Thymus (tissue), 11 donors: Measurements from ENCODE around the gene BMP7. TPM values are rescaled to one million over a fixed set of nuclear protein-coding genes. Genes with fewer than 3 reads are reported as not detected.

Source experiments
- DNase-seq, 9 donors: peaks; one replicate each; pipeline ENCODE4 v3.0.0-alpha.2; 2013; ENCODE audit warnings: low spot score in 9 of 9, low read depth in 6 of 9, missing footprints in 1 of 9
- H3K27ac ChIP-seq, 2 donors: one replicate each; pipeline ENCODE4 v1.5.1; 2013; ENCODE audit warnings: control low read depth in 1 of 2, low read depth in 1 of 2, low read length in 1 of 2, mild to moderate bottlenecking in 1 of 2, moderate library complexity in 1 of 2
- H3K27me3 ChIP-seq, 2 donors: one replicate each; pipeline ENCODE4 v1.5.1; 2013; ENCODE audit warnings: low read length in 1 of 2; ENCODE audit not compliant: control insufficient read depth in 2 of 2, insufficient read depth in 1 of 2
- H3K36me3 ChIP-seq, 2 donors: one replicate each; pipeline ENCODE4 v1.5.1; 2013; ENCODE audit warnings: low read length in 1 of 2, mild to moderate bottlenecking in 1 of 2, moderate library complexity in 1 of 2; ENCODE audit not compliant: control insufficient read depth in 2 of 2, insufficient read depth in 2 of 2
- H3K4me1 ChIP-seq, 2 donors: one replicate each; pipeline ENCODE4 v1.5.1; 2013; ENCODE audit warnings: low read length in 2 of 2; ENCODE audit not compliant: control insufficient read depth in 2 of 2, insufficient read depth in 2 of 2
- H3K4me3 ChIP-seq, 2 donors: one replicate each; pipeline ENCODE4 v1.5.1; 2013; ENCODE audit warnings: low read length in 2 of 2, control low read depth in 1 of 2, mild to moderate bottlenecking in 1 of 2
- H3K9me3 ChIP-seq, 2 donors: one replicate each; pipeline ENCODE4 v1.5.1; 2013; ENCODE audit warnings: low read length in 1 of 2, mild to moderate bottlenecking in 1 of 2; ENCODE audit not compliant: control insufficient read depth in 2 of 2, insufficient read depth in 1 of 2
- WGBS: extraction: QIAGEN DNeasy Blood & Tissue Kit; methylation state at CpG from one replicate; pipeline ENCODE4 v1.1.7; 2013; 5-methylcytosine and 5-hydroxymethylcytosine counted together
- polyA plus RNA-seq: library from polyadenylated mRNA; stranded (reverse); fragments of 200-250 nt; gene quantifications from one replicate; pipeline ENCODE4 v1.2.3, GENCODE V29; 2013
- total RNA-seq: library from RNA; stranded (reverse); fragments of 120-200 nt; gene quantifications from one replicate; pipeline ENCODE4 v1.2.4, GENCODE V29; 2013
- donor health status: healthy.

The BMP7 gene
- total and polyA plus RNA-seq, 2 donors = 2.4 to 6.3 TPM

GRCh38 chr20:57145089-57145631 lies 121.3 kb downstream of the BMP7 start:
- H3K27me3 ChIP-seq = no peaks in the 10 kb centered on the region
- DNase-seq = no peak
- H3K9me3 ChIP-seq = no peaks in the 10 kb centered on the region
- no peak overlapping the region for H3K27ac ChIP-seq
- WGBS = 96% methylated on average over 8 of the region's 8 CpGs
- H3K4me1 ChIP-seq = peaks cover 0 to 4% of the 10 kb centered on the region in 2 donors
- H3K4me3 ChIP-seq = no peak overlapping the region
- no peaks in the 10 kb centered on the region for H3K36me3 ChIP-seq

DNA sequence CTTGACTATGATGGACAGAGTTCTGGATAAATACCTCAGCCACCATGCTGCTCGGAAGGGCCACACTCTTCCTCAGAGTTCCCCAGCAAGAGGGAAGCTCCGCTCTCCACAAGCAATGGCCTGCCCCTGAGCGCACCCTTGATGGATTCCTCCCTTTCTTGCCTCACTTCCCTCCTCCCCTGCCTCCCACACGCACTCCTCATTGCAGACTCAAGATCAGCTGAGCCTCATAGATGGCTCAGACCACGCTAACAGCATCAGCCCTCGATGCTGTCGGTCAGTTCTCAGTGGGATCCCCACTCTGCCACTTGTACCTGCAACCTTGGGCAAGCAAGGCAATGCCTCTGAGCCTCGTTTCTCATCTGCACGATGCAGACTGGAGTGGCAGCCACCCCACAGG lies 123.3 kb downstream of the BMP7 start:
- H3K4me3 ChIP-seq = no peak overlapping the region
- no peak overlapping the region for H3K27ac ChIP-seq
- H3K36me3 ChIP-seq = no peaks in the 10 kb centered on the region
- no peaks in the 10 kb centered on the region for H3K9me3 ChIP-seq
- WGBS = 84% methylated on average over 9 of the region's 9 CpGs
- H3K27me3 ChIP-seq = no peaks in the 10 kb centered on the region
- H3K4me1 ChIP-seq = peaks cover 0 to 2% of the 10 kb centered on the region in 2 donors
- no peak for DNase-seq

DNA sequence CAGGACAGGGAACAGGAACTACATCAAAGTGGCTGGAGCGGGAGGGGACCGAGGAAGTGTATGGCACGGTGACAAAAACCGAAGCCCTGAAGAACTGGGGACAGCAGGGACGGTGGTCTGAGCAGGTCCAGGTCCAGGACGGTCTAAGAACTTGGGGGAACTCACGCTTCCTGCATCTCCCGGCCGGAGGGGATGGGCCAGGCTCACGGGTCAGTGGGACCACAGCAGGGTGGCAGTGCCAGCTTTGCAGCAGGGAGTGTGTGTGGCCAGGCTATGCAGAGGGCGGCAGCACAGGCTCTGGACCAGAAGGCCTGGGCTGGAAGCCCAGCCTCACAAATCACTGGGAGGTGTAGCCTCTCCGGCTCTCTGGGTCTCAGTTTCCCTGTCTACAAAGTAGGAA lies 123.8 kb downstream of the BMP7 start:
- Histone ChIP-seq H3K4me3 (no peak overlapping the region), H3K4me1 (no peaks in the 10 kb centered on the region), H3K27me3 (no peaks in the 10 kb centered on the region), H3K9me3 (no peaks in the 10 kb centered on the region), H3K36me3 (no peaks in the 10 kb centered on the region), H3K27ac (no peak overlapping the region)
- WGBS = 84% methylated on average over 12 of the region's 12 CpGs
- no peak for DNase-seq

DNA sequence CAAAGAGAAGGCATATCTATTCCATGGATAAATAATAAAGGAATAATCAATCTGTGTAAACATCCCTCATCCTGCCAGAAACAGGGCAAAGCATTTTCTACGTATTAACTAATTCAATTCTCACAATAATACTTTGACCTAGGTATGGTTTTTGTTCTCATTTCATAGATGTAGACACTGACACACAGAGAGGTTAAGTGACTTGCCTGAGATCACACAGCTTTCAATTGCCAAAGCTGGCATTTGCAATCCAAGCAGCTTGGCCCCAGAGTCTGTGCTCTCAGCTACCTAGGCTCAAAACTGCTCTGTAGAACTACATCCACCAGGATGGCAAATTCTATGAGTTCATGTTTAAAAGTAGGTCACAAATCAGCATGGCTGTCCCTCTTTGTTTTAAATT lies 124.9 kb downstream of the BMP7 start:
- Histone ChIP-seq H3K36me3 (no peaks in the 10 kb centered on the region), H3K4me3 (no peak overlapping the region), H3K27ac (no peak overlapping the region), H3K9me3 (no peaks in the 10 kb centered on the region), H3K27me3 (no peaks in the 10 kb centered on the region), H3K4me1 (no peaks in the 10 kb centered on the region)
- 95% methylated on average over 1 of the region's 1 CpG for WGBS
- no peak for DNase-seq

GRCh38 chr20:57140416-57140965 lies 126.0 kb downstream of the BMP7 start:
- 79% methylated on average over 7 of the region's 7 CpGs for WGBS
- H3K36me3 ChIP-seq = no peaks in the 10 kb centered on the region
- H3K27ac ChIP-seq = no peak overlapping the region
- DNase-seq = no peak
- H3K27me3 ChIP-seq = no peaks in the 10 kb centered on the region
- H3K4me3 ChIP-seq = no peak overlapping the region
- H3K9me3 ChIP-seq = no peaks in the 10 kb centered on the region
- no peaks in the 10 kb centered on the region for H3K4me1 ChIP-seq

DNA sequence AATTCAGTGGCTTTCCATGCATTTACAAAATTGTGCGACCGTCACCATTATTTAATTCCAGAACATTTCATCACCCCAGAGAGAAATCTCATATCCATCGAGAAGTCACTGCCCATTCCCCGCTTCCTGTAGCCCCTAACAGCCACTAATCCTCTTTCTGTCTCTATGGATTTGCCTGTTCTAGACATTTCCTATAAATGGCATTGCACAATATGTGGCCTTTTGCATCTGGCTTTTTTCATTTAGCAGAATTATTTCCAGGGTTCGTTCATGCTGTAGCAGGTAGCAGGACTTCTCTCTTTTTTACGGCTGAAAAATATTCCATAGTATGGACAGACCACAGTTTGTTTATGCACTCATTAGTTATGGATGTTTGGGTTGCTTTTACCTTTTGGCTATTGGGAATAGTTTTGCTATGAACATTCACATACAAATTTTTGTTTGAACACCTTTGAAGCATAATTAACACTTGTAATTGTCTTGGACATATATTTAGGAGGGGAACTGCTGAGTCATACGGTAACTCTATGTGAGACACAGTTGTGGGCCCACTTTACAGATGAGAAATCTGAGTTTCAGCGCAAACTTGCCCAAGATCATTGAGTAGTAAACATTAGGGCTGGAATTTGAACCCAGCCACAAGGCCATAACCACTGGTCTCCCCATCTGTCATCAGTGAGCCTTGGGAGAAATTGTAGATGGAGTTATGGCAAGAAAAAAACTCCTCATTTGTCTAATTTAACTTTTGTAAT lies 126.9 kb downstream of the BMP7 start:
- WGBS = 93% methylated on average over 8 of the region's 8 CpGs

GRCh38 chr20:57138198-57138995 lies 128.0 kb downstream of the BMP7 start:
- no peak overlapping the region for H3K4me3 ChIP-seq
- no peaks in the 10 kb centered on the region for H3K9me3 ChIP-seq
- no peaks in the 10 kb centered on the region for H3K36me3 ChIP-seq
- no peaks in the 10 kb centered on the region for H3K27me3 ChIP-seq
- H3K27ac ChIP-seq = no peak overlapping the region
- H3K4me1 ChIP-seq = no peaks in the 10 kb centered on the region
- 83% methylated on average over 17 of the region's 17 CpGs for WGBS
- no peak for DNase-seq

More for the DNA sequence above, 126.9 kb downstream of the BMP7 start:
- Histone ChIP-seq H3K27me3 (no peaks in the 10 kb centered on the region), H3K4me1 (no peaks in the 10 kb centered on the region), H3K9me3 (no peaks in the 10 kb centered on the region), H3K36me3 (no peaks in the 10 kb centered on the region), H3K4me3 (no peak overlapping the region), H3K27ac (no peak overlapping the region)
- DNase-seq = no peak

GRCh38 chr20:57137676-57138075 lies 128.8 kb downstream of the BMP7 start:
- Histone ChIP-seq H3K36me3 (no peaks in the 10 kb centered on the region), H3K27ac (no peak overlapping the region), H3K9me3 (no peaks in the 10 kb centered on the region), H3K4me3 (no peak overlapping the region), H3K4me1 (no peaks in the 10 kb centered on the region), H3K27me3 (no peaks in the 10 kb centered on the region)
- DNase-seq = no peak
- WGBS = 98% methylated on average over 1 of the region's 1 CpG

GRCh38 chr20:57136734-57137133 lies 129.7 kb downstream of the BMP7 start:
- H3K4me1 ChIP-seq = no peaks in the 10 kb centered on the region
- no peak overlapping the region for H3K4me3 ChIP-seq
- H3K36me3 ChIP-seq = no peaks in the 10 kb centered on the region
- H3K27me3 ChIP-seq = no peaks in the 10 kb centered on the region
- DNase-seq = no peak
- 95% methylated on average over 7 of the region's 7 CpGs for WGBS
- no peak overlapping the region for H3K27ac ChIP-seq
- no peaks in the 10 kb centered on the region for H3K9me3 ChIP-seq
